ENCODE results near the gene GLB1L.
A peak's percentile ranks its signal among the peaks of the same experiment; 100 is the strongest.
"Not testable (repeated sequence)": the region's sequence is repeated elsewhere in the genome, so short reads cannot be mapped to it uniquely, and the experiment has no call there.

GLB1L gene

GRCh38 chr2:219245148-219245898 is at the start of gene GLB1L, which contains the start of gene STK16:
GLB1L (minus strand) TSS chr2:219245444; CDS start chr2:219243573, 1,871 bp downstream.
STK16 (plus strand) TSS chr2:219245479; CDS start chr2:219246000, 521 bp downstream.
- H3K4me3 Mint-ChIP-seq: peak within 1 kb of the TSS; percentile 90
- peaks cover 46% of the 10 kb centered on the region for H3K4me1 Mint-ChIP-seq
- H3K9me3 Mint-ChIP-seq: no peaks in the 10 kb centered on the region
- ATAC-seq: peak; percentile 88
- H3K36me3 Mint-ChIP-seq: peaks cover 25% of the 10 kb centered on the region
- H3K27ac Mint-ChIP-seq: peak within 1 kb of the TSS; percentile 89
- H3K27me3 Mint-ChIP-seq: no peaks in the 10 kb centered on the region

- Mint-ChIP-seq H3K9me3 (no peaks in the 10 kb centered on the region), H3K27me3 (peaks cover 3% of the 10 kb centered on the region), H3K4me1 (peaks cover 20% of the 10 kb centered on the region), H3K36me3 (no peaks in the 10 kb centered on the region), H3K4me3 (peak overlapping the region; percentile 79), H3K27ac (peak overlapping the region; percentile 89)
- peak; percentile 91 for ATAC-seq
Observed at GRCh38 chr2:219294356-219295351, 49.4 kb upstream of the GLB1L start.

- Mint-ChIP-seq H3K4me1 (peaks cover 20% of the 10 kb centered on the region), H3K36me3 (no peaks in the 10 kb centered on the region), H3K9me3 (no peaks in the 10 kb centered on the region), H3K27me3 (no peaks in the 10 kb centered on the region), H3K27ac (peak overlapping the region; percentile 89), H3K4me3 (peak overlapping the region; percentile 79)
- ATAC-seq: no peak
Observed at GRCh38 chr2:219293736-219294231, 48.5 kb upstream of the GLB1L start.

GRCh38 chr2:219292616-219293015 is 47.4 kb upstream of the GLB1L start:
- H3K9me3 Mint-ChIP-seq: no peaks in the 10 kb centered on the region
- no peak for ATAC-seq
- no peaks in the 10 kb centered on the region for H3K27me3 Mint-ChIP-seq
- no peaks in the 10 kb centered on the region for H3K36me3 Mint-ChIP-seq
- no peak overlapping the region for H3K4me3 Mint-ChIP-seq
- H3K4me1 Mint-ChIP-seq: peaks cover 20% of the 10 kb centered on the region
- no peak overlapping the region for H3K27ac Mint-ChIP-seq

GRCh38 chr2:219291910-219292490 is 46.8 kb upstream of the GLB1L start:
- Mint-ChIP-seq H3K27ac (no peak overlapping the region), H3K36me3 (no peaks in the 10 kb centered on the region), H3K27me3 (no peaks in the 10 kb centered on the region), H3K4me3 (no peak overlapping the region), H3K9me3 (no peaks in the 10 kb centered on the region), H3K4me1 (peaks cover 20% of the 10 kb centered on the region)
- no peak for ATAC-seq

GRCh38 chr2:219291394-219291793 is 46.1 kb upstream of the GLB1L start:
- H3K27me3 Mint-ChIP-seq: no peaks in the 10 kb centered on the region
- peaks cover 22% of the 10 kb centered on the region for H3K4me1 Mint-ChIP-seq
- H3K27ac Mint-ChIP-seq: no peak overlapping the region
- no peak for ATAC-seq
- no peaks in the 10 kb centered on the region for H3K9me3 Mint-ChIP-seq
- H3K4me3 Mint-ChIP-seq: no peak overlapping the region
- peaks cover 2% of the 10 kb centered on the region for H3K36me3 Mint-ChIP-seq

GRCh38 chr2:219290381-219291171 is 45.3 kb upstream of the GLB1L start:
- Mint-ChIP-seq H3K4me1 (peaks cover 28% of the 10 kb centered on the region), H3K36me3 (peaks cover 9% of the 10 kb centered on the region), H3K9me3 (no peaks in the 10 kb centered on the region), H3K27ac (peak overlapping the region; percentile 38), H3K4me3 (no peak overlapping the region), H3K27me3 (no peaks in the 10 kb centered on the region)
- no peak for ATAC-seq

- peak overlapping the region; percentile 38 for H3K27ac Mint-ChIP-seq
Observed at GRCh38 chr2:219289537-219290361, 44.5 kb upstream of the GLB1L start.

GRCh38 chr2:219289195-219289536 is 43.9 kb upstream of the GLB1L start:
- no peak for ATAC-seq
- H3K27ac Mint-ChIP-seq: no peak overlapping the region
- H3K27me3 Mint-ChIP-seq: no peaks in the 10 kb centered on the region
- no peaks in the 10 kb centered on the region for H3K9me3 Mint-ChIP-seq
- H3K4me1 Mint-ChIP-seq: peaks cover 19% of the 10 kb centered on the region
- no peak overlapping the region for H3K4me3 Mint-ChIP-seq
- H3K36me3 Mint-ChIP-seq: peaks cover 14% of the 10 kb centered on the region

More at GRCh38 chr2:219289537-219290361, 44.5 kb upstream of the GLB1L start:
- ATAC-seq: no peak
- Mint-ChIP-seq H3K4me1 (peaks cover 25% of the 10 kb centered on the region), H3K4me3 (no peak overlapping the region), H3K36me3 (peaks cover 14% of the 10 kb centered on the region), H3K9me3 (no peaks in the 10 kb centered on the region), H3K27me3 (no peaks in the 10 kb centered on the region)

GRCh38 chr2:219287580-219288265 is 42.5 kb upstream of the GLB1L start:
- Mint-ChIP-seq H3K27me3 (no peaks in the 10 kb centered on the region), H3K4me3 (no peak overlapping the region), H3K36me3 (peaks cover 21% of the 10 kb centered on the region), H3K27ac (no peak overlapping the region), H3K4me1 (peaks cover 21% of the 10 kb centered on the region), H3K9me3 (no peaks in the 10 kb centered on the region)
- no peak for ATAC-seq

- H3K36me3 Mint-ChIP-seq: peaks cover 27% of the 10 kb centered on the region
- not testable (repeated sequence) for H3K27ac Mint-ChIP-seq, H3K4me3 Mint-ChIP-seq, H3K27me3 Mint-ChIP-seq, ATAC-seq, H3K9me3 Mint-ChIP-seq
- peaks cover 23% of the 10 kb centered on the region for H3K4me1 Mint-ChIP-seq
Observed at GRCh38 chr2:219287116-219287440, 41.8 kb upstream of the GLB1L start.

- no peaks in the 10 kb centered on the region for H3K27me3 Mint-ChIP-seq
- H3K36me3 Mint-ChIP-seq: peaks cover 27% of the 10 kb centered on the region
- no peak overlapping the region for H3K4me3 Mint-ChIP-seq
- H3K27ac Mint-ChIP-seq: peak overlapping the region; percentile 43
- no peak for ATAC-seq
- H3K9me3 Mint-ChIP-seq: no peaks in the 10 kb centered on the region
- peaks cover 25% of the 10 kb centered on the region for H3K4me1 Mint-ChIP-seq
Observed at GRCh38 chr2:219286436-219287115, 41.3 kb upstream of the GLB1L start.

GRCh38 chr2:219285894-219286425 is 40.7 kb upstream of the GLB1L start:
- Mint-ChIP-seq H3K27ac (peak overlapping the region; percentile 43), H3K9me3 (no peaks in the 10 kb centered on the region), H3K4me3 (no peak overlapping the region), H3K27me3 (no peaks in the 10 kb centered on the region), H3K36me3 (peaks cover 33% of the 10 kb centered on the region), H3K4me1 (peaks cover 31% of the 10 kb centered on the region)
- ATAC-seq: no peak
